ENCODE data around the gene MTRR.

DNA sequence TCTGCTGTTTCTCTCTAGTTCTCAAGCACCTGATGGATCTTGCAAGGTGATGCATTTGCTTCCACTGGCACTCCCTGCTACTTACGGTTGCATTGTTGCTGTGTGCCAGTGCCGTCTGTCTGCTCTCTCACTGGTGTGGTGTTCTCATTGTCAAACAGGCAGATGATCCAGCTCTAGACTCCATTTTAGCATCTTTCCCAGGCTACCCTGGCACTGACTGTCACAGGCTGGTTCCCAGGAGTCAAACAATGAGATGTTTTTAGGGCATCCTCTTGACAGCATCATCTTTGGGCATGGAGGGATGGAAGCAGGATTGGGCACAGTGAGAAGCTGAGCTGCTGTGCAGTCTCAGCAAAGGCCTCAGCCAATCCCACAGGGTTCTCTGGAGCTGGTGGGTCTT, 12.9 kb downstream of the MTRR start:
- TF ChIP-seq, protein P1, sequence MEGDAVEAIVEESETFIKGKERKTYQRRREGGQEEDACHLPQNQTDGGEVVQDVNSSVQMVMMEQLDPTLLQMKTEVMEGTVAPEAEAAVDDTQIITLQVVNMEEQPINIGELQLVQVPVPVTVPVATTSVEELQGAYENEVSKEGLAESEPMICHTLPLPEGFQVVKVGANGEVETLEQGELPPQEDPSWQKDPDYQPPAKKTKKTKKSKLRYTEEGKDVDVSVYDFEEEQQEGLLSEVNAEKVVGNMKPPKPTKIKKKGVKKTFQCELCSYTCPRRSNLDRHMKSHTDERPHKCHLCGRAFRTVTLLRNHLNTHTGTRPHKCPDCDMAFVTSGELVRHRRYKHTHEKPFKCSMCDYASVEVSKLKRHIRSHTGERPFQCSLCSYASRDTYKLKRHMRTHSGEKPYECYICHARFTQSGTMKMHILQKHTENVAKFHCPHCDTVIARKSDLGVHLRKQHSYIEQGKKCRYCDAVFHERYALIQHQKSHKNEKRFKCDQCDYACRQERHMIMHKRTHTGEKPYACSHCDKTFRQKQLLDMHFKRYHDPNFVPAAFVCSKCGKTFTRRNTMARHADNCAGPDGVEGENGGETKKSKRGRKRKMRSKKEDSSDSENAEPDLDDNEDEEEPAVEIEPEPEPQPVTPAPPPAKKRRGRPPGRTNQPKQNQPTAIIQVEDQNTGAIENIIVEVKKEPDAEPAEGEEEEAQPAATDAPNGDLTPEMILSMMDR (IDR thresholded peaks at IDR 0.05) = no peak
- no peak for TF ChIP-seq EZH2 (IDR thresholded peaks at IDR 0.05; ENCODE audit: borderline replicate concordance, insufficient read depth, low read depth, low read length, poor library complexity, severe bottlenecking)

Measured in B cell (primary cell).